MCF 10A (cell line): ENCODE data around the gene SH3BGR. TPM values are rescaled to one million over a fixed set of nuclear protein-coding genes. Genes with fewer than 3 reads are reported as not detected.
A peak's percentile ranks its signal among the peaks of the same experiment; 100 is the strongest.

Experiments
- BruUV-seq: library from RNA; stranded (reverse); fragments of 400-500 nt; replicated peaks from 2 replicates; lab custom pipeline; 2021; lab: Mats Ljungman, UMichigan
- CTCF ChIA-PET: fragments of 300-600 bp; sonication (Branson Sonifier 250); formaldehyde crosslinking; extraction: SDS; loops from one replicate; lab custom pipeline; 2021; ENCODE audit warnings: antibody characterized with exemption, inconsistent platforms; lab: Yijun Ruan, JAX
- POLR2A ChIA-PET: fragments of 300-600, 350-650 bp; sonication (Branson Sonifier 250); formaldehyde crosslinking; extraction: SDS; loops from one replicate; lab custom pipeline; 2020; ENCODE audit warnings: antibody characterized with exemption, inconsistent platforms; lab: Yijun Ruan, JAX
- DNase-seq: peaks from one replicate; pipeline ENCODE4 v3.0.0-alpha.2; 2018; ENCODE audit not compliant: unreplicated experiment
- H3K27ac Mint-ChIP-seq: one replicate; pipeline ENCODE4 v1.8.0; 2022; ENCODE audit warnings: mild to moderate bottlenecking, low read depth, mixed read lengths; ENCODE audit not compliant: unreplicated experiment
- H3K27me3 Mint-ChIP-seq: one replicate; pipeline ENCODE4 v1.8.0; 2022; ENCODE audit warnings: mixed read lengths; ENCODE audit not compliant: insufficient read depth, unreplicated experiment
- H3K36me3 Mint-ChIP-seq: one replicate; pipeline ENCODE4 v1.8.0; 2022; ENCODE audit warnings: mild to moderate bottlenecking, moderate library complexity, mixed read lengths; ENCODE audit not compliant: insufficient read depth, unreplicated experiment
- H3K4me1 Mint-ChIP-seq: one replicate; pipeline ENCODE4 v1.8.0; 2022; ENCODE audit warnings: mixed read lengths; ENCODE audit not compliant: insufficient read depth, unreplicated experiment
- H3K4me3 Mint-ChIP-seq: one replicate; pipeline ENCODE4 v1.8.0; 2022; ENCODE audit warnings: mild to moderate bottlenecking, moderate library complexity, mixed read lengths; ENCODE audit not compliant: unreplicated experiment
- H3K9me3 Mint-ChIP-seq: one replicate; pipeline ENCODE4 v1.8.0; 2022; ENCODE audit warnings: mixed read lengths; ENCODE audit not compliant: unreplicated experiment
- CTCF ChIP-seq: fragments of 200-600 bp; IDR thresholded peaks from one replicate; pipeline ENCODE4 v1.8.0; 2022; ENCODE audit warnings: antibody characterized with exemption, mild to moderate bottlenecking; ENCODE audit not compliant: unreplicated experiment
- intact Hi-C: fragments of 100-400 bp; cut with micrococcal nuclease; formaldehyde crosslinking; loops from 2 replicates; pipeline ENCODE4 v1.14.1; 2022
- total RNA-seq: library from RNA; stranded (reverse); gene quantifications from 2 replicates; pipeline ENCODE4 v1.2.3, GENCODE V29; 2022

Gene SH3BGR
- total RNA-seq, 1 experiment from 2014 or later, result 11.3 TPM

- TSS peak; percentile 97 for BruUV-seq
- H3K36me3 Mint-ChIP-seq, result peaks cover 2% of the 10 kb centered on the region
- CTCF ChIA-PET, result interaction anchor here (0.5 to 1.2 kb wide), 3 partner anchors 10 to 289 kb away, joined by 3 read pairs; no protein-coding TSS in a partner anchor
- no peaks in the 10 kb centered on the region for H3K9me3 Mint-ChIP-seq
- no peaks in the 10 kb centered on the region for H3K27me3 Mint-ChIP-seq
- peaks cover 12% of the 10 kb centered on the region for H3K4me1 Mint-ChIP-seq
- no peak for TF ChIP-seq CTCF
- peak overlapping the region; percentile 1 for H3K27ac Mint-ChIP-seq
- H3K4me3 Mint-ChIP-seq, result peak overlapping the region; percentile 61
- POLR2A ChIA-PET, result no interaction called here
- intact Hi-C loops, result no loop called here
- no peak for DNase-seq
Measured at GRCh38 chr21:39452207-39452969, 618 bp downstream of the SH3BGR start.

- ChIA-PET CTCF (interaction anchor here (0.6 to 1.2 kb wide), 3 partner anchors 11 to 249 kb away, joined by 3 read pairs; no protein-coding TSS in a partner anchor), POLR2A (no interaction called here)
- Mint-ChIP-seq H3K4me3 (no peak overlapping the region), H3K27me3 (no peaks in the 10 kb centered on the region), H3K36me3 (no peaks in the 10 kb centered on the region), H3K27ac (peak overlapping the region; percentile 1), H3K4me1 (peaks cover 12% of the 10 kb centered on the region), H3K9me3 (no peaks in the 10 kb centered on the region)
- TF ChIP-seq CTCF, result no peak
- TSS peak; percentile 87 for BruUV-seq
- no peak for DNase-seq
- intact Hi-C loops, result no loop called here
Measured at GRCh38 chr21:39452970-39453342, 1.2 kb downstream of the SH3BGR start.

- no TSS peak for BruUV-seq
- Mint-ChIP-seq H3K9me3 (no peaks in the 10 kb centered on the region), H3K27me3 (no peaks in the 10 kb centered on the region), H3K4me1 (peaks cover 12% of the 10 kb centered on the region), H3K4me3 (no peak overlapping the region), H3K36me3 (no peaks in the 10 kb centered on the region), H3K27ac (no peak overlapping the region)
- no peak for DNase-seq
- no peak for TF ChIP-seq CTCF
- ChIA-PET POLR2A (no interaction called here), CTCF (interaction anchor here (0.6 to 1.2 kb wide), 2 partner anchors 12 to 248 kb away, joined by 3 read pairs; no protein-coding TSS in a partner anchor)
- intact Hi-C loops, result no loop called here
Measured at GRCh38 chr21:39453571-39454179, 1.9 kb downstream of the SH3BGR start.

- Mint-ChIP-seq H3K4me1 (peaks cover 16% of the 10 kb centered on the region), H3K27me3 (no peaks in the 10 kb centered on the region), H3K9me3 (no peaks in the 10 kb centered on the region), H3K27ac (no peak overlapping the region), H3K36me3 (no peaks in the 10 kb centered on the region), H3K4me3 (no peak overlapping the region)
- intact Hi-C loops, result no loop called here
- no peak for TF ChIP-seq CTCF
- DNase-seq, result no peak
- ChIA-PET CTCF (interaction anchor here (0.5 to 1.4 kb wide), 5 partner anchors 13 to 325 kb away, joined by 3 to 5 read pairs (median 3); no protein-coding TSS in a partner anchor), POLR2A (interaction anchor here (0.5 kb wide), 1 partner anchor 14 kb away, joined by 4 read pairs; no protein-coding TSS in a partner anchor)
- BruUV-seq, result no TSS peak
Measured at GRCh38 chr21:39454949-39455668, 3.3 kb downstream of the SH3BGR start.
